Common myeloid progenitor, CD34-positive (primary cell): Measurements from ENCODE around the gene RAD51B.

Experiments
- CTCF ChIA-PET: fragments of 350-600 bp; sonication (Branson Sonifier 250); formaldehyde crosslinking; loops from one replicate; lab custom pipeline; 2021; ENCODE audit warnings: antibody characterized with exemption; lab: Charles Lee
- POLR2A ChIA-PET: fragments of 350-600 bp; sonication (Branson Sonifier 250); formaldehyde crosslinking; loops from one replicate; lab custom pipeline; 2021; ENCODE audit warnings: antibody characterized with exemption; lab: Charles Lee
- DNase-seq, 3 donors: peaks; one replicate each; pipeline versions ENCODE4 v3.0.0 to v3.0.0-alpha.2; 2013
- H3K27ac ChIP-seq, 2 experiments: 1 replicate in 1 of 2; 2 replicates in 1 of 2; pipeline ENCODE4 v1.7.0; 2013; ENCODE audit warnings: inconsistent platforms in 2 of 2, low read length in 2 of 2, mild to moderate bottlenecking in 2 of 2, low read depth in 1 of 2, moderate library complexity in 1 of 2; ENCODE audit not compliant: severe bottlenecking in 2 of 2, insufficient read depth in 1 of 2, poor library complexity in 1 of 2
- H3K27me3 ChIP-seq, 5 experiments: replicated peaks in 2 of 5; 1 replicate in 3 of 5; 2 replicates in 2 of 5; pipeline versions ENCODE4 v1.6.1 to v1.7.0; 2013; ENCODE audit warnings: low read length in 4 of 5, mild to moderate bottlenecking in 2 of 5, moderate library complexity in 2 of 5, inconsistent platforms in 1 of 5; ENCODE audit not compliant: insufficient read depth in 5 of 5, control insufficient read depth in 4 of 5
- H3K36me3 ChIP-seq, 4 experiments: 1 replicate in 2 of 4; 2 replicates in 2 of 4; pipeline versions ENCODE4 v1.6.1 to v1.7.0; 2013; ENCODE audit warnings: low read length in 3 of 4, control low read depth in 1 of 4, mild to moderate bottlenecking in 1 of 4; ENCODE audit not compliant: control insufficient read depth in 4 of 4, insufficient read depth in 4 of 4
- H3K4me1 ChIP-seq, 4 experiments: 1 replicate in 3 of 4; 2 replicates in 1 of 4; pipeline versions ENCODE4 v1.6.1 to v1.7.1; 2013; ENCODE audit warnings: low read length in 3 of 4, mild to moderate bottlenecking in 3 of 4, control low read depth in 1 of 4, inconsistent platforms in 1 of 4, moderate library complexity in 1 of 4; ENCODE audit not compliant: control insufficient read depth in 4 of 4, insufficient read depth in 4 of 4; ENCODE audit errors: control extremely low read depth in 1 of 4
- H3K4me3 ChIP-seq, 7 experiments: 1 replicate in 4 of 7; 2 replicates in 3 of 7; pipeline versions ENCODE4 v1.5.1 to v1.7.0; 2013; ENCODE audit warnings: mild to moderate bottlenecking in 7 of 7, low read length in 6 of 7, moderate library complexity in 6 of 7, inconsistent platforms in 2 of 7, low read depth in 2 of 7, control low read depth in 1 of 7; ENCODE audit not compliant: insufficient read depth in 4 of 7, control insufficient read depth in 1 of 7; ENCODE audit errors: extremely low read depth in 1 of 7
- H3K9me3 ChIP-seq, 5 experiments: 1 replicate in 4 of 5; 2 replicates in 1 of 5; pipeline versions ENCODE4 v1.6.1 to v1.7.1; 2013; ENCODE audit warnings: low read length in 4 of 5, mild to moderate bottlenecking in 2 of 5, inconsistent platforms in 1 of 5, low read depth in 1 of 5, moderate library complexity in 1 of 5; ENCODE audit not compliant: control insufficient read depth in 4 of 5, insufficient read depth in 2 of 5; ENCODE audit errors: control extremely low read depth in 1 of 5
- WGBS: methylation state at CpG from one replicate; pipeline ENCODE4 v1.1.5; 2013; ENCODE audit not compliant: insufficient coverage; 5-methylcytosine and 5-hydroxymethylcytosine counted together

Gene RAD51B

GRCh38 chr14:68569970-68570409 is 750.4 kb downstream of the RAD51B start:
- H3K27me3 ChIP-seq: no peaks in the 10 kb centered on the region
- H3K27ac ChIP-seq: no peak overlapping the region
- no peak for DNase-seq
- no peak overlapping the region for H3K4me3 ChIP-seq
- H3K36me3 ChIP-seq: no peaks in the 10 kb centered on the region
- H3K4me1 ChIP-seq: peaks cover 0 to 15% (median 8%) of the 10 kb centered on the region in 4 experiments
- ChIA-PET CTCF (interaction anchor here (1.4 kb wide), 1 partner anchor 9 kb away, joined by 3 read pairs; no protein-coding TSS in a partner anchor), POLR2A (no interaction called here)
- H3K9me3 ChIP-seq: peaks cover 0 to 8% (median 0%) of the 10 kb centered on the region in 5 experiments
- WGBS: 100% methylated on average over 4 of the region's 4 CpGs

- H3K4me1 ChIP-seq: peaks cover 0 to 7% (median 1%) of the 10 kb centered on the region in 4 experiments
- H3K27me3 ChIP-seq: no peaks in the 10 kb centered on the region
- POLR2A ChIA-PET: no interaction called here
- no peak overlapping the region for H3K4me3 ChIP-seq
- peaks cover 0 to 8% (median 0%) of the 10 kb centered on the region in 5 experiments for H3K9me3 ChIP-seq
- no peak overlapping the region for H3K27ac ChIP-seq
- CTCF ChIA-PET: interaction anchor here (1.5 kb wide), 1 partner anchor 10 kb away, joined by 7 read pairs; no protein-coding TSS in a partner anchor
- WGBS: 97% methylated on average over 4 of the region's 4 CpGs
- H3K36me3 ChIP-seq: no peaks in the 10 kb centered on the region
- DNase-seq: no peak
These were observed 751.6 kb downstream of the RAD51B start for GRCh38 chr14:68571114-68571591.

GRCh38 chr14:68571928-68572525 is 752.4 kb downstream of the RAD51B start:
- Histone ChIP-seq H3K36me3 (no peaks in the 10 kb centered on the region), H3K4me1 (peaks cover 0 to 7% (median 1%) of the 10 kb centered on the region in 4 experiments), H3K27me3 (no peaks in the 10 kb centered on the region), H3K27ac (no peak overlapping the region), H3K4me3 (no peak overlapping the region), H3K9me3 (peaks cover 0 to 8% (median 0%) of the 10 kb centered on the region in 5 experiments)
- DNase-seq: no peak
- ChIA-PET POLR2A (no interaction called here), CTCF (interaction anchor here (1.1 to 1.5 kb wide), 2 partner anchors 10 to 12 kb away, joined by 3 to 7 read pairs; no protein-coding TSS in a partner anchor)
- WGBS: 89% methylated on average over 9 of the region's 10 CpGs

- DNase-seq: no peak
- POLR2A ChIA-PET: no interaction called here
These were observed 753.5 kb downstream of the RAD51B start for GRCh38 chr14:68573126-68573525.

GRCh38 chr14:68573722-68574121 is 754.1 kb downstream of the RAD51B start:
- CTCF ChIA-PET: interaction anchor here (0.9 kb wide), 1 partner anchor 15 kb away, joined by 3 read pairs; no protein-coding TSS in a partner anchor
- 100% methylated on average over 1 of the region's 2 CpGs for WGBS
- POLR2A ChIA-PET: interaction anchor here (0.6 kb wide), 1 partner anchor 230 kb away, joined by 3 read pairs; no protein-coding TSS in a partner anchor

More at GRCh38 chr14:68573126-68573525, 753.5 kb downstream of the RAD51B start:
- 97% methylated on average over 5 of the region's 6 CpGs for WGBS
- no peaks in the 10 kb centered on the region for H3K27me3 ChIP-seq
- H3K27ac ChIP-seq: no peak overlapping the region
- H3K4me1 ChIP-seq: peaks cover 0 to 7% (median 1%) of the 10 kb centered on the region in 4 experiments
- H3K9me3 ChIP-seq: peaks cover 0 to 8% (median 0%) of the 10 kb centered on the region in 5 experiments
- CTCF ChIA-PET: interaction anchor here (0.9 to 1.1 kb wide), 2 partner anchors 10 to 16 kb away, joined by 3 read pairs; no protein-coding TSS in a partner anchor
- H3K4me3 ChIP-seq: no peak overlapping the region
- H3K36me3 ChIP-seq: no peaks in the 10 kb centered on the region

GRCh38 chr14:68574461-68574860 is 754.9 kb downstream of the RAD51B start:
- WGBS: 87% methylated on average over 3 of the region's 3 CpGs
- H3K4me3 ChIP-seq: no peak overlapping the region
- H3K27me3 ChIP-seq: no peaks in the 10 kb centered on the region
- ChIA-PET CTCF (interaction anchor here (0.6 kb wide), 1 partner anchor 13 kb away, joined by 3 read pairs; no protein-coding TSS in a partner anchor), POLR2A (interaction anchor here (0.6 kb wide), 1 partner anchor 231 kb away, joined by 3 read pairs; no protein-coding TSS in a partner anchor)
- H3K4me1 ChIP-seq: peaks cover 0 to 5% (median 3%) of the 10 kb centered on the region in 4 experiments
- no peak for DNase-seq
- peaks cover 0 to 8% (median 0%) of the 10 kb centered on the region in 5 experiments for H3K9me3 ChIP-seq
- H3K36me3 ChIP-seq: no peaks in the 10 kb centered on the region
- H3K27ac ChIP-seq: no peak overlapping the region

More at GRCh38 chr14:68573722-68574121, 754.1 kb downstream of the RAD51B start:
- DNase-seq: no peak
- H3K4me3 ChIP-seq: no peak overlapping the region
- peaks cover 0 to 7% (median 2%) of the 10 kb centered on the region in 4 experiments for H3K4me1 ChIP-seq
- H3K36me3 ChIP-seq: no peaks in the 10 kb centered on the region
- H3K9me3 ChIP-seq: peaks cover 0 to 8% (median 0%) of the 10 kb centered on the region in 5 experiments
- no peaks in the 10 kb centered on the region for H3K27me3 ChIP-seq
- no peak overlapping the region for H3K27ac ChIP-seq
